Transverse colon (tissue), 3 donors: ENCODE results near the gene MICU2.

ENCODE experiments used
- POLR2A ChIP-seq: fragments of 450-650 bp; IDR thresholded peaks from one replicate; pipeline ENCODE4 v1.6.1; 2016; ENCODE audit warnings: antibody characterized with exemption, mild to moderate bottlenecking, moderate library complexity
- TF ChIP-seq, protein P1 (sequence below), 5 experiments: fragments of 200-600 bp in 3 of 5; fragments of 450-650 bp in 2 of 5; sonication (generic) in 3 of 5; IDR thresholded peaks; 1 replicate in 2 of 5; 2 replicates in 3 of 5; pipeline ENCODE4 v1.5.1; 2016 to 2017; ENCODE audit warnings: antibody characterized with exemption in 5 of 5, inconsistent platforms in 3 of 5, mild to moderate bottlenecking in 2 of 5, moderate library complexity in 1 of 5

- TF ChIP-seq POLR2A, result no peak
- TF ChIP-seq, protein P1, sequence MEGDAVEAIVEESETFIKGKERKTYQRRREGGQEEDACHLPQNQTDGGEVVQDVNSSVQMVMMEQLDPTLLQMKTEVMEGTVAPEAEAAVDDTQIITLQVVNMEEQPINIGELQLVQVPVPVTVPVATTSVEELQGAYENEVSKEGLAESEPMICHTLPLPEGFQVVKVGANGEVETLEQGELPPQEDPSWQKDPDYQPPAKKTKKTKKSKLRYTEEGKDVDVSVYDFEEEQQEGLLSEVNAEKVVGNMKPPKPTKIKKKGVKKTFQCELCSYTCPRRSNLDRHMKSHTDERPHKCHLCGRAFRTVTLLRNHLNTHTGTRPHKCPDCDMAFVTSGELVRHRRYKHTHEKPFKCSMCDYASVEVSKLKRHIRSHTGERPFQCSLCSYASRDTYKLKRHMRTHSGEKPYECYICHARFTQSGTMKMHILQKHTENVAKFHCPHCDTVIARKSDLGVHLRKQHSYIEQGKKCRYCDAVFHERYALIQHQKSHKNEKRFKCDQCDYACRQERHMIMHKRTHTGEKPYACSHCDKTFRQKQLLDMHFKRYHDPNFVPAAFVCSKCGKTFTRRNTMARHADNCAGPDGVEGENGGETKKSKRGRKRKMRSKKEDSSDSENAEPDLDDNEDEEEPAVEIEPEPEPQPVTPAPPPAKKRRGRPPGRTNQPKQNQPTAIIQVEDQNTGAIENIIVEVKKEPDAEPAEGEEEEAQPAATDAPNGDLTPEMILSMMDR (IDR thresholded peaks at IDR 0.05), result no peak
Measured at GRCh38 chr13:21590231-21590630, 13.7 kb downstream of the MICU2 start.
